ENCODE data around the gene MAGEA11. TPM values are rescaled to one million over a fixed set of nuclear protein-coding genes. Genes with fewer than 3 reads are reported as not detected.
"Not testable (repeated sequence)": the region's sequence is repeated elsewhere in the genome, so short reads cannot be mapped to it uniquely, and the experiment has no call there.

MAGEA11 gene
- total RNA-seq, 1 experiment from 2014 or later: not detected

- no peak for DNase-seq (ENCODE audit: low spot score)
- in situ Hi-C loops (cut with HindIII; ENCODE audit: low sequenced_read_pairs): no loop called here
These were observed 3.6 kb downstream of the MAGEA11 start for GRCh38 chrX:149715468-149715867.

DNA sequence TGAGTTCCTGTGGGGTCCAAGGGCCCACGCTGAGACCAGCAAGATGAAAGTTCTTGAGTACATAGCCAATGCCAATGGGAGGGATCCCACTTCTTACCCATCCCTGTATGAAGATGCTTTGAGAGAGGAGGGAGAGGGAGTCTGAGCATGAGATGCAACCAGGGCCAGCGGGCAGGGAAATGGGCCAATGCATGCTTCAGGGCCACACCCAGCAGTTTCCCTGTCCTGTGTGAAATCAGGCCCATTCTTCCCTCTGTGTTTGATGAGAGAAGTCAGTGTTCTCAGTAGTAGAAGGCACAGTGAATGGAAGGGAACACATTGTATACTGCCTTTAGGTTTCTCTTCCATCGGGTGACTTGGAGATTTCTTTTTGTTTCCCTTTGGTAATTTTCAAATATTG, 4.8 kb downstream of the MAGEA11 start:
- in situ Hi-C loops (cut with HindIII; ENCODE audit: low sequenced_read_pairs): no loop called here
- no peak for DNase-seq (ENCODE audit: low spot score)

DNA sequence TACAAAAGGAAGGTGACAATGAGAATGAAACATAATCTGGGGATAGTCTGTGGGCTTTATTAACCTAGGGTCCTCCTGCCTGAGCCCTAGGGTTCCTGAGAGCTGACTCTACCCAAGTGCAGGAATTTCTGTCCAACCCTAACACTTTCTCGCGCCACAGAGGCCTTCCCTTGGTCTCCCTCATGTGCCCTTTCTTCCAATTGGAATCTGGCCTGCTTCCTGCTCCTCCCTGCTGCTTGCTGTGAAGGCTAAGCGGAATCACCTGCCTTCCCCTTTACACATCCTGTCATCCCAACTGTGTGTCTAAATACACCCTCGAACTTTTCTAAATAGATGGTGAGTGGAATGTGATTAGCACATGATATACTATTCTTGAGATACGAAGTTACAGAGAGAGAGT, 5.9 kb downstream of the MAGEA11 start:
- no peak for DNase-seq (ENCODE audit: low spot score)
- in situ Hi-C loops (cut with HindIII; ENCODE audit: low sequenced_read_pairs): no loop called here

GRCh38 chrX:149718757-149719156, 6.9 kb downstream of the MAGEA11 start:
- DNase-seq (ENCODE audit: low spot score): no peak
- in situ Hi-C loops (cut with HindIII; ENCODE audit: low sequenced_read_pairs): no loop called here

GRCh38 chrX:149720021-149720689, 8.3 kb downstream of the MAGEA11 start:
- DNase-seq (ENCODE audit: low spot score): no peak
- in situ Hi-C loops (cut with HindIII; ENCODE audit: low sequenced_read_pairs): no loop called here

- in situ Hi-C loops (cut with HindIII; ENCODE audit: low sequenced_read_pairs); DNase-seq (ENCODE audit: low spot score): not testable (repeated sequence)
These were observed 9.4 kb downstream of the MAGEA11 start for GRCh38 chrX:149721241-149721640.

- no peak for DNase-seq (ENCODE audit: low spot score)
- in situ Hi-C loops (cut with HindIII; ENCODE audit: low sequenced_read_pairs): no loop called here
These were observed 9.9 kb downstream of the MAGEA11 start for GRCh38 chrX:149721778-149722177.

- DNase-seq (ENCODE audit: low spot score); in situ Hi-C loops (cut with HindIII; ENCODE audit: low sequenced_read_pairs): not testable (repeated sequence)
These were observed 11.8 kb downstream of the MAGEA11 start for GRCh38 chrX:149723583-149724118.

- in situ Hi-C loops (cut with HindIII; ENCODE audit: low sequenced_read_pairs); DNase-seq (ENCODE audit: low spot score): not testable (repeated sequence)
These were observed 15.4 kb downstream of the MAGEA11 start for GRCh38 chrX:149727308-149727707.

DNA sequence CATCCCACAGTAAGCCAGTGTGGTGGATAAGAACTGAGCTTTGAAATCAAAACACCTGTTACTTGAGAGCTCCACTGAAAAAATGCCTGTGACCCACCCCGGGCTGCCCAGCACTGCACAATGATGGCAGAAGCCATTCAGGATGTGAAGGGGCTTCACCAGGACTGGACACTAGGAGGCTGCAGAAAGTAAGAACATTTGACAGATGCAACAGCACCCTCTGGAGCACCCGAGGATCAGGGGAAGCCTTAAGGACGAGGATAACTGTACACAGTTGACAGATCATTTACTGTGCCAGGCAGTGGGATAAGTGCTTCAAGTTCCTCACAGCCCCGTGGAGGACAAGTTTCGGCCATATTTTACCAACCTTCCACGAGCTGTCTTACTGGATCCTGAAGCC, 30.4 kb downstream of the MAGEA11 start:
- in situ Hi-C loops (cut with HindIII; ENCODE audit: low sequenced_read_pairs); DNase-seq (ENCODE audit: low spot score): not testable (repeated sequence)

GRCh38 chrX:149746390-149747007, 34.6 kb downstream of the MAGEA11 start:
- in situ Hi-C loops (cut with HindIII; ENCODE audit: low sequenced_read_pairs); DNase-seq (ENCODE audit: low spot score): not testable (repeated sequence)

GRCh38 chrX:149757206-149758067, 45.6 kb downstream of the MAGEA11 start:
- in situ Hi-C loops (cut with HindIII; ENCODE audit: low sequenced_read_pairs): no loop called here
- no peak for DNase-seq (ENCODE audit: low spot score)

DNA sequence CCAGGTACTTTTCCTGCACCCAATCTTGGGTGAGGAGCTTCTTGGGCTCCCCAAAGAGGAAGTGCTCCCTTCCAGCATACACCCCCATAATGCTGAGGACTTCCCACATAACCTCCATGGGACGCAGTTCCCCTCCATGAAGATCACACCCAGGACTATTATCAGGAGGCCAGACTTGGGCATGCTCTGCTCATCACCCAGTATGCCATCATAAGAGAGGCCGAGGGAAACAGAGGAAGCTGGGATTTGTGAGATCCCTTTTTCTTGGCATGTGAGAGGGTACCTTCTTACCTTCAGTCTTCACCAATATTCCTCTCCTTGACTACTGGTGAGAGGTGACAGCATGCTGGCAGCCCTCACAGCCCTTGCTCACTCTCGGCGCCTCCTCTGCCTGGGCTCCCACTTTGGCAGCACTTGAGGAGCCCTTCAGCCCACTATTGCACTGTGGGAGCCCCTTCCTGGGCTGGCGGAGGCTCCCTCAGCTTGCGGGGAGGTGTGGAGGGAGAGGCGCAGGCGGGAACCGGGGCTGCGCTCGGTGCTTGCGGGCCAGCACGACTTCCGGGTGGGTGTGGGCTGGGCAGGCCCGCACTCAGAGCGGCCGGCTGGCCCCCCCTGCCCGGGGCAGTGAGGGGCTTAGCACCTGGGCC, 46.3 kb downstream of the MAGEA11 start:
- DNase-seq (ENCODE audit: low spot score): no peak
- in situ Hi-C loops (cut with HindIII; ENCODE audit: low sequenced_read_pairs): no loop called here

DNA sequence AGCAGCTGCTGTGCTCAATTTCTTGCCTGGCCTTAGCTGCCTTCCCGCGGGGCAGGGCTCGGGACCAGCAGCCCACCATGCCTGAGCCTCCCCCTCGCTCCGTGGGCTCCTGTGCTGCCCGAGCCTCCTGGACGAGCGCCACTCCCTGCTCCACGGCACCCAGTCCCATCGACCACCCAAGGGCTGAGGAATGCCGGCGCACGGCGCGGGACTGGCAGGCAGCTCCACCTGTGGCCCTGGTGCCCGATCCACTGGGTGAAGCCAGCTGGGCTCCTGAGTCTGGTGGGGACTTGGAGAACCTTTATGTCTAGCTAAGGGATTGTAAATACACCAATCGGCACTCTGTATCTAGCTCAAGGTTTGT, 46.8 kb downstream of the MAGEA11 start:
- in situ Hi-C loops (cut with HindIII; ENCODE audit: low sequenced_read_pairs); DNase-seq (ENCODE audit: low spot score): not testable (repeated sequence)

- in situ Hi-C loops (cut with HindIII; ENCODE audit: low sequenced_read_pairs): no loop called here
- no peak for DNase-seq (ENCODE audit: low spot score)
These were observed 48.0 kb downstream of the MAGEA11 start for GRCh38 chrX:149759824-149760223.

GRCh38 chrX:149760965-149761364, 49.1 kb downstream of the MAGEA11 start:
- in situ Hi-C loops (cut with HindIII; ENCODE audit: low sequenced_read_pairs): no loop called here
- DNase-seq (ENCODE audit: low spot score): no peak

DNA sequence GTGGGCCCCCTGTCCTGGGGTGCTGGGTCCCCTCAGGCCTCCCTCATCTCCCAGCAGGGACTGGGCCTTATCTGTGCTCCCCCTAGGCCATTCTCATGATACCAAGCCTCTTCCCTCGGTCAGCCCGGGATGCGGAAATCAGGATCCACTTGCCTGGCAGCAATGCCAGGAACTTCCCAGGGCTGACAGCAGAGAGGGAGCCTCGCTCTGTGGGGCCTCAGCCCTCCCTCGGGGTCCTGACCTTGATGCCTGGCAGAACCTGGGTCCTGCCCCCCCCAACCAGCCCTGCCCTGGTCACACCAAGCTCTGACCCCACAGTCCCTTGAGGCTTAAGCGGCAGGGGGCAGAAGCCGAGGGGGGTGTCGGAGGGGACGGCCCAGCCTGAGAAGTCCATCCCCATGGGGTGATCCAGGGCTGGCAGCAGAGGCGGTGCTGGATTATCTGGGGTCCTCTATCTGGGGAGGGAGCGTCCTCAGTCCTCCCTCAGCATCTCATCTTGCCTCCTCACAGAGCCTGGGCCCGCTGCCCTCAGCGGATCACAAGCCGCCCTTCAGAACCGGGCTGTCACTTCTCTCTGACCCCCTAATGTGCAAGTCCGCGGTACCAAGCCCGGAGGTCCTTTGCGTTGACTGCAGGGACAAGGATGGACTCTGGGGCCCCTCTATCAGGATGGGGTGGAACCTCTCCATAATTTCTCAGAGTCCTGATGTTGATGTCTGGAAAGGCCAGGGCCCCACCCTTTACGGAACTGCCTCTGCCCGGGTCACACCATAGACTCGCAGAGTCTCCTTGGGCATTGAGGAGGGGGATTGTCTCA, 50.2 kb downstream of the MAGEA11 start:
- DNase-seq (ENCODE audit: low spot score); in situ Hi-C loops (cut with HindIII; ENCODE audit: low sequenced_read_pairs): not testable (repeated sequence)

DNA sequence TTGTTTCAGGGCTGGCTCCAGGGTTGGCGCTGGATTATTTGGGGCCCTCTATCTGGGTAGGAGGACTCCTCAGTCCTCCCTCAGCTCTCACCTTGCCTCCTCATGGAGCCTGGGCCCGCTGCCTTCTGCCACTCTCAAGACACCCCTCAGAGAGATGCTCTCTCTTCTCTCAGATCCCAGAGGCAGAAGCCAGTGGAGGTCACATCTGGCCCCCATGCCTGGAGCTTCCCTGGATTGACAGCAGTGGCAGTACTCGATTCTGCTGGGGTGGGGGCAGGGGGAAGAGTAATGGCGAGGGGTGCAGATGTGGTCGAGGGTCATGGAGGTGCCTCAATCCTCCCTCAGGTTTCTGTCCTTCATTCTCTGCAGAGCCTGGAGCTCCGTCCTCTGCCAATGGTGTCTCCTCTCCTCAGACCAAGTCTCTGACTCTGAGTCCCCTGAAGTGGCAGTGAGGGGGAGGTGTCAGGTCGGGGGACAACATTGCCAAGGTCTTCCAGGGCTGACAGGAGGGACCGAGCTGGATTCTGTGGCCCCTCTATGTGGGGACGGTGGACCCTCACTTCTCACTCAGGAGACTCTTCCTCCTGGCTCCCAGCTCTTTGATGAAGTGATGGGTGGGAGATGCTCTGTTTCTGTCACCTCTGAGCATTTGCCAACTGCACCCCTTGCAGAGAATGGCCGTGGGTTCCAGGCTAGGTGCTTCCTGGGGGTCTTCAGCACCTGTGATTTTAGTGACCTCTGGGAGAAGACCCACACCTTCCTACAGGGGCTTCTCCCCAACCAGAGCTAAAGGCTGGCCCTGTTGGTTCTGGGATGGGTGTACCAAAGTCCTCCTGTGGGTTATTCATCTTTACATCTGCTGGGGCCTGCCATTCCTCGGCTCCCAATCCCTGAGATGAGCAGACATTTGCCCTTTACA, 51.1 kb downstream of the MAGEA11 start:
- in situ Hi-C loops (cut with HindIII; ENCODE audit: low sequenced_read_pairs): no loop called here

More for the DNA sequence above, 51.1 kb downstream of the MAGEA11 start:
- no peak for DNase-seq (ENCODE audit: low spot score)

Measured in G401 (cell line).